Measurements from ENCODE around the gene ZC3H18. TPM values are rescaled to one million over a fixed set of nuclear protein-coding genes. Genes with fewer than 3 reads are reported as not detected.

Gene ZC3H18
- 26.0 TPM for polyA plus RNA-seq (ENCODE audit: insufficient read length)

- DNase-seq (ENCODE audit: low read depth): peak; percentile 91
Observed at GRCh38 chr16:88569985-88570690, at the start of gene ZC3H18. TSS of gene ZC3H18 (plus strand) at chr16:88570403. CDS start at chr16:88577124, 6,721 bp downstream.

GRCh38 chr16:88521674-88522073 is 48.5 kb upstream of the ZC3H18 start:
- no peak for DNase-seq (ENCODE audit: low read depth)

GRCh38 chr16:88522276-88522949 is 47.8 kb upstream of the ZC3H18 start:
- no peak for DNase-seq (ENCODE audit: low read depth)

GRCh38 chr16:88523309-88524161 is 46.7 kb upstream of the ZC3H18 start:
- DNase-seq (ENCODE audit: low read depth): no peak

GRCh38 chr16:88524274-88524972 is 45.8 kb upstream of the ZC3H18 start:
- DNase-seq (ENCODE audit: low read depth): no peak

- DNase-seq (ENCODE audit: low read depth): no peak
Observed at GRCh38 chr16:88524973-88525662, 45.1 kb upstream of the ZC3H18 start.

GRCh38 chr16:88525663-88525990 is 44.6 kb upstream of the ZC3H18 start:
- DNase-seq (ENCODE audit: low read depth): no peak

- no peak for DNase-seq (ENCODE audit: low read depth)
Observed at GRCh38 chr16:88526008-88526905, 43.9 kb upstream of the ZC3H18 start.

GRCh38 chr16:88526906-88527185 is 43.4 kb upstream of the ZC3H18 start:
- no peak for DNase-seq (ENCODE audit: low read depth)

- peak; percentile 26 for DNase-seq (ENCODE audit: low read depth)
Observed at GRCh38 chr16:88527186-88527936, 42.8 kb upstream of the ZC3H18 start.

GRCh38 chr16:88527937-88528743 is 42.1 kb upstream of the ZC3H18 start:
- DNase-seq (ENCODE audit: low read depth): no peak

- no peak for DNase-seq (ENCODE audit: low read depth)
Observed at GRCh38 chr16:88528902-88529318, 41.3 kb upstream of the ZC3H18 start.

GRCh38 chr16:88529596-88529995 is 40.6 kb upstream of the ZC3H18 start:
- no peak for DNase-seq (ENCODE audit: low read depth)

- DNase-seq (ENCODE audit: low read depth): no peak
Observed at GRCh38 chr16:88530051-88530857, 39.9 kb upstream of the ZC3H18 start.

GRCh38 chr16:88530858-88531203 is 39.4 kb upstream of the ZC3H18 start:
- DNase-seq (ENCODE audit: low read depth): no peak

GRCh38 chr16:88531346-88531745 is 38.9 kb upstream of the ZC3H18 start:
- no peak for DNase-seq (ENCODE audit: low read depth)

- DNase-seq (ENCODE audit: low read depth): no peak
Observed at GRCh38 chr16:88531931-88532433, 38.2 kb upstream of the ZC3H18 start.
